Breast epithelium (tissue), 4 donors: ENCODE results near the gene AASS. TPM values are rescaled to one million over a fixed set of nuclear protein-coding genes. Genes with fewer than 3 reads are reported as not detected.

ENCODE experiments used
- DNase-seq, 2 donors: peaks; one replicate each; pipeline ENCODE4 v3.0.0-alpha.2; 2019; ENCODE audit warnings: low spot score in 2 of 2
- H3K27ac ChIP-seq, 2 donors: fragments of 200-600 bp; sonication (generic) in 1 of 2; one replicate each; pipeline ENCODE4 v1.5.1; 2016 to 2019; ENCODE audit warnings: mild to moderate bottlenecking in 1 of 2
- H3K27me3 ChIP-seq, 2 donors: fragments of 200-600 bp; sonication (generic) in 1 of 2; one replicate each; pipeline versions ENCODE4 v1.5.1 to v1.6.0; 2017 to 2019; ENCODE audit warnings: control low read depth in 1 of 2, mild to moderate bottlenecking in 1 of 2
- H3K36me3 ChIP-seq: fragments of 200-600 bp; one replicate; pipeline ENCODE4 v1.5.1; 2019
- H3K4me1 ChIP-seq, 2 donors: fragments of 200-600 bp; sonication (generic); one replicate each; pipeline ENCODE4 v1.5.1; 2016 to 2019; ENCODE audit warnings: control low read depth in 1 of 2
- H3K4me3 ChIP-seq, 3 donors: fragments of 200-600 bp; sonication (generic); 1 replicate in 2 of 3; 2 replicates in 1 of 3; pipeline ENCODE4 v1.5.1; 2016 to 2019; ENCODE audit warnings: mild to moderate bottlenecking in 3 of 3, moderate library complexity in 2 of 3
- H3K9me3 ChIP-seq, 2 donors: fragments of 200-600 bp; sonication (generic) in 1 of 2; one replicate each; pipeline ENCODE4 v1.5.1; 2016 to 2019; ENCODE audit warnings: control low read depth in 1 of 2
- POLR2A ChIP-seq: fragments of 450-650 bp; IDR thresholded peaks from one replicate; pipeline ENCODE4 v1.6.1; 2016; ENCODE audit warnings: antibody characterized with exemption, mild to moderate bottlenecking, moderate library complexity
- POLR2AphosphoS5 ChIP-seq, 3 donors: sonication (generic); formaldehyde crosslinking; IDR thresholded peaks; one replicate each; pipeline ENCODE4 v1.6.1; 2017; ENCODE audit warnings: antibody characterized with exemption in 3 of 3
- intact Hi-C: fragments of 100-400 bp; cut with DNase I; formaldehyde crosslinking; loops from one replicate; pipeline ENCODE4 v1.15.1; 2023; ENCODE audit warnings: low total_unique reads
- total RNA-seq, 3 donors: library from RNA; depleted of rRNA; stranded (reverse); fragments of >200 nt; gene quantifications; one replicate each; pipeline ENCODE4 v1.1.0, GENCODE V29; 2016
- TF ChIP-seq, protein P1 (sequence below), 3 donors: fragments of 450-650 bp; IDR thresholded peaks; one replicate each; pipeline ENCODE4 v1.5.1; 2016 to 2017; ENCODE audit warnings: antibody characterized with exemption in 3 of 3, mild to moderate bottlenecking in 3 of 3, moderate library complexity in 3 of 3

Gene AASS
- total RNA-seq, 3 donors from 2014 or later: 50.1 to 81.4 (median 60.6) TPM

DNA sequence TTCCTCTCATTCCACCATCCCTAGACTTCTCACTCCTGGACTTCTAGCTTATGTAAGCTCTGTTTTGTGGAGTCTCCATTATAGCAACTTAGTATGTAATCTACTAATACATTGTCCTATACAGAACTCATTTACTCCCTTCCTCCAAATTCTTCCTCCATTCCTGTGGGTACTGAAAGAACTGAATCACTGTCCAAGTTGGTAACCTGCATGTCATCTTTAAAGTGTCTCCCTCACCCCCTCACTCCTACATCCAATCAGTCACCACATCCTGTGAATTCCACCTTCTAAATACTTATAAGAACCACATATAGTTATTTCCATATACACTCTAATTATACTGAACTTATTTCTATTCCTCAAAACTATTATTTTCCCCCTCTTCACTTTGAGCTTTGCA is 20.3 kb downstream of the AASS start:
- H3K27ac ChIP-seq: no peak overlapping the region
- H3K4me1 ChIP-seq: no peaks in the 10 kb centered on the region
- H3K4me3 ChIP-seq: no peak overlapping the region
- no peak for DNase-seq
- intact Hi-C loops: no loop called here
- H3K36me3 ChIP-seq: no peaks in the 10 kb centered on the region
- no peaks in the 10 kb centered on the region for H3K9me3 ChIP-seq
- H3K27me3 ChIP-seq: no peaks in the 10 kb centered on the region
- TF ChIP-seq POLR2A (no peak), POLR2AphosphoS5 (IDR thresholded peaks at IDR 0.05) (no peak)
- TF ChIP-seq, protein P1, sequence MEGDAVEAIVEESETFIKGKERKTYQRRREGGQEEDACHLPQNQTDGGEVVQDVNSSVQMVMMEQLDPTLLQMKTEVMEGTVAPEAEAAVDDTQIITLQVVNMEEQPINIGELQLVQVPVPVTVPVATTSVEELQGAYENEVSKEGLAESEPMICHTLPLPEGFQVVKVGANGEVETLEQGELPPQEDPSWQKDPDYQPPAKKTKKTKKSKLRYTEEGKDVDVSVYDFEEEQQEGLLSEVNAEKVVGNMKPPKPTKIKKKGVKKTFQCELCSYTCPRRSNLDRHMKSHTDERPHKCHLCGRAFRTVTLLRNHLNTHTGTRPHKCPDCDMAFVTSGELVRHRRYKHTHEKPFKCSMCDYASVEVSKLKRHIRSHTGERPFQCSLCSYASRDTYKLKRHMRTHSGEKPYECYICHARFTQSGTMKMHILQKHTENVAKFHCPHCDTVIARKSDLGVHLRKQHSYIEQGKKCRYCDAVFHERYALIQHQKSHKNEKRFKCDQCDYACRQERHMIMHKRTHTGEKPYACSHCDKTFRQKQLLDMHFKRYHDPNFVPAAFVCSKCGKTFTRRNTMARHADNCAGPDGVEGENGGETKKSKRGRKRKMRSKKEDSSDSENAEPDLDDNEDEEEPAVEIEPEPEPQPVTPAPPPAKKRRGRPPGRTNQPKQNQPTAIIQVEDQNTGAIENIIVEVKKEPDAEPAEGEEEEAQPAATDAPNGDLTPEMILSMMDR (IDR thresholded peaks at IDR 0.05): no peak

DNA sequence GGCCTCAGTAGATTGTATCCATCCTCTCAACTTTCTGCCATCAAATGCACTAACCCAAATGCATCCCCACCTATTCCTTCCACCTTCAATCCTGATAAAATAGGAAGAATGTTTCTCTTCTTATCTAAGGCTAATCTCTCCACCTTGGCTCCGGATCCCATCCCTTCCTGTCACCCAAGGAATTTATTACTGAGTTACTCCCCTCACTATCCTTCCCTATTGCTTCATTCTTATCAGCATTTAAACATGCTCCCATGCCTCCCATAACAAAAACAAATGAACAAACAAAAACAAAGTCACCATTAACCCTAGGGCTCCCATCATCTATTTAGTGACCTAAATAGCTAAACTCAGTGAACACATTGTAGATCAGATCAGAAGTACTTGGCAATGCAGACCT is 25.3 kb downstream of the AASS start:
- Histone ChIP-seq H3K4me3 (no peak overlapping the region), H3K4me1 (no peaks in the 10 kb centered on the region), H3K27ac (no peak overlapping the region), H3K9me3 (no peaks in the 10 kb centered on the region), H3K27me3 (no peaks in the 10 kb centered on the region), H3K36me3 (no peaks in the 10 kb centered on the region)
- DNase-seq: no peak
- intact Hi-C loops: no loop called here
- TF ChIP-seq POLR2AphosphoS5 (IDR thresholded peaks at IDR 0.05) (no peak), POLR2A (no peak)
- TF ChIP-seq, protein P1 (IDR thresholded peaks at IDR 0.05): no peak

DNA sequence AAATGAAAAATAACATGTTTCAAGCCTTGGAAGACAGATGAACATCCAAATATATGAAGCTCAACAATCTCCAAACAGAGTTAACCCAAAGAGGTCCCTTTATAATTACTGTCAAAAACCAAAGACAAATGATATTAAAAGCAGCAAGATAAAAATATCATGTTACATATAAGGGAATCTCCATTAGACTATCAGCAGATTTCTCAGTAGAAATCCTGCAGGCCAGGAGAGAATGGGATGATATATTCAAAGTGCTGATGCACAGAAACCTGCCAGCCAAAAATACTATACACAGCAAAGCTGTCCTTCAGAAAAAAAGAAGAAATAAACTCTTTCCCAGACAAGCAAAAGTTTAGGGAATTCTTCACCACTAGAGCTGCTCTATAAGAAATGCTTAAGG is 41.0 kb downstream of the AASS start:
- Histone ChIP-seq H3K27ac (no peak overlapping the region), H3K4me3 (no peak overlapping the region), H3K4me1 (no peaks in the 10 kb centered on the region), H3K27me3 (no peaks in the 10 kb centered on the region), H3K9me3 (peaks cover 5 to 27% of the 10 kb centered on the region in 2 donors), H3K36me3 (no peaks in the 10 kb centered on the region)
- no peak for DNase-seq
- intact Hi-C loops: no loop called here
- TF ChIP-seq POLR2A (no peak), POLR2AphosphoS5 (IDR thresholded peaks at IDR 0.05) (no peak)

DNA sequence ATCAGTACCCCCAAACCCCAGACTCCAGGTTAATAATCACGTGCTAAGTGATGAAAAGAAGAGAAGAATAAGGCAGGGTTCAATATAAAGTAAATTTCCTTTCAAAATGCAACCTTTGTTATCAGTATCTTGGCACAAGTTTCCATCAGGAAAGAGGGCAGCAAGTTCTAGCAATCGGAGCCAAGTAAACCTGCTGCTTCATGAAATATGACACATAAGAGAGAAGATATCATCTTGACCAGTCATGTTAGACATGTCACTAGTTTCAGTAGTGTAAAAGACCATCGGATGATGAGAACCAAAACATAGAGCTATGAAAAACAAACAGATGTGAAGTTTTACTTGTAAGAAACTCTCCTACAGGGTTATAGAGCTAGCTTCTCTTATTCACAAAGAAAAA is 44.0 kb downstream of the AASS start:
- Histone ChIP-seq H3K4me3 (no peak overlapping the region), H3K27me3 (no peaks in the 10 kb centered on the region), H3K36me3 (no peaks in the 10 kb centered on the region), H3K9me3 (peaks cover 5 to 21% of the 10 kb centered on the region in 2 donors), H3K27ac (no peak overlapping the region), H3K4me1 (no peaks in the 10 kb centered on the region)
- no peak for DNase-seq
- intact Hi-C loops: loop anchor here (1.0 kb wide), 1 partner anchor 12 kb away; no protein-coding TSS in a partner anchor
- TF ChIP-seq POLR2A: no peak
- TF ChIP-seq, protein P1 (IDR thresholded peaks at IDR 0.05): no peak

DNA sequence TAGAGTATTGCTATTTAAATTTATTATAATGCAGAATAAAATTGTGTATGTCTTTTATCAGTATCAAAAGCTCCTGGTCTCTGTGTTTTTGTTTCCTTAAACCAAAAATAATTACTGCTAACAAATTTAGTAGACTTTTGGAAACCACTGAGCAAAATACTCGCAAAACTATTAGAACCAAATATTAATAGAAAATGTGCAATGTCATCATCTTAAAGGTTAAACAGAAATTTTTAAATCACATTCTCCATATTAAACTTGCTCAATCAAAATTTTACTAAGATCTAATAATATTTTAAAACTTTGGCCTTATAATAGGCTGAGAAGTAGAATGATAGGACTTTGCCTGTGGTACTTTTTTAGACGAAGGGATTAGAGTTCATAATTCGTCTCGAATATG is 48.4 kb downstream of the AASS start:
- no peak overlapping the region for H3K4me3 ChIP-seq
- intact Hi-C loops: no loop called here
- no peak overlapping the region for H3K27ac ChIP-seq
- no peaks in the 10 kb centered on the region for H3K36me3 ChIP-seq
- no peaks in the 10 kb centered on the region for H3K4me1 ChIP-seq
- no peaks in the 10 kb centered on the region for H3K9me3 ChIP-seq
- H3K27me3 ChIP-seq: no peaks in the 10 kb centered on the region
- no peak for DNase-seq
- TF ChIP-seq, protein P1 (IDR thresholded peaks at IDR 0.05): no peak
- TF ChIP-seq POLR2AphosphoS5 (IDR thresholded peaks at IDR 0.05) (no peak), POLR2A (no peak)

DNA sequence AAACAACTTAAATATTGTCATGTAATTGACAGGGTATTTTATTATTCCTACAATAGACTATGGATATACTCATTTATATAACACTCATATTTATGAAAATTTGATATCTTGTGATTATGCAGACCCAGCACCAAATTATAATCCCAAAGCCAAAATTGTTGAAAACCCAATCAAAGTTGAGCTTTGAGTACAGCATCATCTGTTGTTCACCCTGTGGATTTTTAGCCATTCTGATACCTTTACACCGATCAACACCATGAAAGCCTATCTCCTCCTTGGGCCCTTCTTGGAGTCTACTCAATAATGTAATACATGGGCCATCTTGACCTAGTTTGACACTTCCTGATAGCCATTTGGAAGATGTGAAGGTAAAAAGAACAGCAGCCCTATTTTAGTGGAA is 49.5 kb downstream of the AASS start:
- Histone ChIP-seq H3K9me3 (no peaks in the 10 kb centered on the region), H3K4me3 (no peak overlapping the region), H3K36me3 (no peaks in the 10 kb centered on the region), H3K27me3 (no peaks in the 10 kb centered on the region), H3K27ac (no peak overlapping the region), H3K4me1 (no peaks in the 10 kb centered on the region)
- DNase-seq: no peak
- TF ChIP-seq POLR2AphosphoS5 (IDR thresholded peaks at IDR 0.05): no peak
- TF ChIP-seq POLR2A: no peak
- TF ChIP-seq, protein P1 (IDR thresholded peaks at IDR 0.05): no peak
- intact Hi-C loops: no loop called here
